ENCODE results near the gene BTRC.
A peak's percentile ranks its signal among the peaks of the same experiment; 100 is the strongest.
"Not testable (repeated sequence)": the region's sequence is repeated elsewhere in the genome, so short reads cannot be mapped to it uniquely, and the experiment has no call there.

BTRC gene

DNA sequence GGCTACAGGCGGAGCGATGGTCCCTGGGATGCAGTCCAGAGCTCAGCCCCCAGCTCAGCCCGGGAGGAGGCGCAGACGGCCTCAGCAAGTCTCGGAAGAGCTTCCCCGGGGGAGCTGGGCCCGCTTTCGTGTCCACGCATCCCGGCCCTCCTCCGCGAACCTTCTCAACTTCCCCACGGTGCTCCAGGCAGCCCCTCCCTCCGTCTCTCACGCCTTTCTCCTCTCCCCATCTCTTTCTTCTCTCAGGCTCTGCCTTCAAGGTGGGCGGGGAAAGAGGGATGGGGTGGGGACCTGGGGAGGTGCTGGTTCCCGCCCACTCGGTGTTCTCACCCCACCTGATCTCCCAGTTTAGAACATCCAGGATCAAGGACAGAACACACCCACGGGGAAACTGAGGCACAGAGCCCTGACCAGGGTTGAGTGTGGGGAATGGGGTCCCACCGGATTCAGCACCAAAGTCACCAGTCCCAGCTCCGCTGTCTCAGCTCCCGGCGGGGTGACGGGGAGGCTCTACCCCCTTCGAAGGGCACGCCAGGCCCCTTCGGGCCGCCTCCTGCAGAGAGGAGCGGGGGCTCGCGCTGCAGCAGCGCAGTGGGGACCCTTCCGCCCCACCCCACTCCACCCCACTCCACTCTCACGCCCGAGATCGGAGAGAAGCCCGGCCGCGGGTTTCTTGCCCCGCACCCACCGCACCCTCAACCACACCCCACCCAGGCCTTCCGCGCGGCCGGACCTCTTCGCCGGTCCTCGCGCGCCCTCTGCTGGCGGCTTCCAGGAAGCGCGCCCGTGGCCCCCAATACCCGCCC, 215.9 kb downstream of the BTRC start:
- DNase-seq = peak; percentile 53

DNA sequence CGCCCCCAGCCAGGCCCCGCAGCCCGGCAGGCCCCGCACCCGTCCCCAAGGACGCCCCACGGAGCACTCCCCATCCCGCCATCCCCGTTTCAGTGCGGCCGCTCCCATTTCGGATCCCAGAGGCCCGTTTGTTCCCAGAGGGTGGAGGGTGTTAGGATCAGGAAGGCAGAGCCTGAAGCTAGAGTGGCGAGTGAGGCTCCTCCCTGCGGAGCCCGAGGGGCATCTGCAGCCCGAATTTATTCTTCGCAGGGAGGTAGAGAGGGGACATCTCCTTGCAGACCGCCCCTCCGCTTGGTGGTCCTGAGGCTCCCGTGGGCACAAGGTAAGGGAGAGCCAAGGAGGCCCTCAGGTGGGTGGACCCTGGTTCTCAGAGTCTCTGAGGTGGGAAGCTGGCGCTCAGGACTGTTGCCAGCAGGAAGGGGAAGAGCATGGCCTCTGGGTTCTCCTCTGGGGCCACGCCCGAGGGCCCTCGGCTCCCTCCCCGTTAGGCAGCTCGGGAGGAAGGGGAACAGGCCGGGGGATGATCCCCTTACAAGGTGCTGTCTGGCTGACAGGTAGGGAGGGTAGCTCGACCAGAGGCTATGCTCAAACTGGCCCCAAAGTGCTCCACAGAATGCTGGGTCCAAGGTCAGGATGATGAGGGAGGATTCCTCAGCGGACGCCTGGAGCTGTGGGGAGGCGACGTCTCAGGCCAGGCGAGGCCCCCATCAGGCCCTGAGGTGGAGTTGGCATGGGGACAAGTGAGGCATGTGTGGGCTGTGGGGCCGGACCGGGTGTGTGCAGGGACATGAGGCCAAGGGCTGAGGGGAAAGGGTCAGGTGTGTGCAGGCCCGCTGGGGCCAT, 216.7 kb downstream of the BTRC start:
- no peak for DNase-seq

DNA sequence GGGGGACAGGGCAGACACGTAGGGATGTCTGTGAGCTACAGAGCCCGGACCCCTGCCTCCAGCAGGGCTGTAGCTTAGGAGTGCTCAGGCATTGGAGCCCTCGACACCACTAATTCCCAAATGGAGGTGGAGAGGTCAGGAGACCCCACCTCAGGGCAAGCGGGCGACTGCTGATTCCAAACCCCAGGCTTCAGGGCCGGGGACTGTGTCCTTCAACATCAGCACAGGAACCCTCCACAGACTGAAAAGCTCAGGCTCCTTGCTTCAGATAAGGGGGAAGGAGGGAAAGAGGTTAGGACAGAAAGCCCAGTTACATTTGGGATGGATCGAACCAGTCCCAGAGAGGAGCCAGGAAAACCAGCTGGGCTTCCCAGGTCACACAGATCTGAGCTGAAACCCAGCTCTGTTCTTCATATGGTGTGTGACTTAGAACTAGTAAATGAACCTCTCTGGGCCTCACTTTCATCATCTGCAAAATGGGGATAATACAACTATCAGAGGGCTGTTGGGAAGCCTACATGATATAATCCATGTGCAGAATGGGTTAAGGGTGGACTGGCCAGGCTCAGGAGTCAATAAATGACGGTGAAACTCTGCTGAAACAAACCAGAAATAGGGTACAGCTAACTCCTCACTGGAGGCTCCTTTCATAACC, 217.4 kb downstream of the BTRC start:
- no peak for DNase-seq

DNA sequence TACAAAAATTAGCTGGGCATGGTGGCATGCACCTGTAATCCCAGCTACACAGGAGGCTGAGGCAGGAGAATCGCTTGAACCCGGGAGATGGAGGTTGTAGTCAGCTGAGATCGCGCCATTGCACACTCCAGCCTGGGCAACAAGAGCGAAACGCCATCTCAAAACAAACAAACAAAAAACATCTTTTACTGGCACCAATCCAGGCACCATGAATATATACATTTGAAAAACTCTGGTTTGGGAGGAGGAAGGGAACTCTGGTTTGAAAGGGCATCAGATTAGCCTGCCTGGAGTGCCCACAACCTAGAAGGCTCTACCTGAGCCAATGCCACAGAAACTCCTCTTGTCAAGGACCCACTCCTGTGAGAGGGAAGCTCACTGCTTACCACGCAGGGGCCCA, 218.2 kb downstream of the BTRC start:
- DNase-seq = no peak

DNA sequence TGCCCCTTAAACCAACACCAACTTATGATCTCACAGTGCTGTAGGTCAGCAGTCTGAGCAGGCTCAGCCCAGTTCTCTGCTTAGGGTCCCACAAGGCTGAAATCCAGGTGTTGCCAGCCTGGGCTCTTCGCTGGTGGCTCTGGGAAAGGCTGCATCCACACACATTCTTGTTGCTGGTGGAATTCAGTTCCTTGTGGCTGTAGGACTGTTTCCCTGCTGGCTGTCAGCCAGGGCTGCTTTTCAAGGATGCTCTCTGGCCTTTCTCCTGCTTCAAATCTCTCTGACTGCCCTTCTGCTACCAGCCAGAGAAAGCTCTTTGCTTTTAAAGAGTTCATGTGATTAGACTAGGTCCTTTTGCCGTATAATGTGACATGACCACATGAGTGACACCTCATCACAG, 218.8 kb downstream of the BTRC start:
- DNase-seq = no peak

DNA sequence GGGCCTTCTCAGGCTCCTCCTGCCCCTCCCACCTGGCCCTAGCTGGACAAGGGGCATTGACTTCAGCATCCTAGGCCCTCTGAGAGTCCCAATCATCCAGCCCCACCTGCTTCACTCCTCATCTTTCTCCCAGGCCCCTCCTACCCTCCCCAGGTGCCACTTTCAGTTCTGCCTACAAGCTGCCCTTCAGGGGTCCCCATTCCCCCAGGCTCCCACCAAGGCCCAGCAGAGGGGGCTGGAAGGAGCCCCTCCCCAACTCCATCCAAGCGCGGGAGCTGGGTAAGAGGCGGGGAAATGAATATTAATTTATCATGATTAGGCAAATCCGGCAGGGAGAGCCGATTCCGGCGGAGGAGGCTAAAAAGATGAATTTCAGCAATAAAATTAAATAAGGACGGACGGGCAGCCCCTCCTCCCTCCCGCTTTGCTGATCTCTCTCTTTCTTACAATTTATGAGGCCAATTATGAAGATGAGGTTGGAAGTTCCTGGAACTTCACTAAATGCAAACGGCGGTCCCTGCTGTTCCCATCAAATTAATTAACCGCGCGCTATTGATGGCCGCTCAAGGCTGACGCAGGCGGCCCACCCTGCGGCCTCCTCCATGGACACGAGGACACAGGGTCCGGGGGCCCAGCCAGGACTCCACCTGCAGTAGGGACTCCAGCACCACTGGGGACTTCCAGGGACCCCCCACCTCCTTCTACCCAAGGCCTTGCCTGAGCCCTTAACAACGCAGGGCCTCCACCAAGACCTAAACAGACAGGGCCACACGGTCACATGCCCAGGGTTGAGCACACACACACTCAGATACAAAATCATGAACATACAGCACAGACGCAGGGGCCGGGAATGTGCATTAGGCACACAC, 220.2 kb downstream of the BTRC start:
- no peak for DNase-seq

DNA sequence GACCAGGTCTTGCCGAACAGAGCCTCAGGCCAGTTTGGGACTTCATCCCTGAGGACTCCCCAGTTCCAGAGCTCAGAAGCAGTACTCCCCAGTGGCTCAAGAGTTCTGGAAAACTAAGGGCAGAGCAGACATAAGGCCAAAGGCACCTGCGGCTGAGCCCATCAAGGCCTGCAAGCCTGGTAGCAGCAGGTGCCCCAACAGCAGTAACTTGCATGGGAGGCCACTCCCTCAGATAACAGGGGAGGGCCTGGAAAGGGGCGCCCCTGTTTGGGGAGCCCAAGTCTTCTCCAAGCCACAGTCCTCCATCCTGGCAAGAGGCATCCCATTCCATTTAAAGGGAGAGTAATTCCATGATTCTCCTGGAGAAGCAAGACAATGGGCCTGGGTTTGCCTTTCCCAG, 221.1 kb downstream of the BTRC start:
- no peak for DNase-seq

DNA sequence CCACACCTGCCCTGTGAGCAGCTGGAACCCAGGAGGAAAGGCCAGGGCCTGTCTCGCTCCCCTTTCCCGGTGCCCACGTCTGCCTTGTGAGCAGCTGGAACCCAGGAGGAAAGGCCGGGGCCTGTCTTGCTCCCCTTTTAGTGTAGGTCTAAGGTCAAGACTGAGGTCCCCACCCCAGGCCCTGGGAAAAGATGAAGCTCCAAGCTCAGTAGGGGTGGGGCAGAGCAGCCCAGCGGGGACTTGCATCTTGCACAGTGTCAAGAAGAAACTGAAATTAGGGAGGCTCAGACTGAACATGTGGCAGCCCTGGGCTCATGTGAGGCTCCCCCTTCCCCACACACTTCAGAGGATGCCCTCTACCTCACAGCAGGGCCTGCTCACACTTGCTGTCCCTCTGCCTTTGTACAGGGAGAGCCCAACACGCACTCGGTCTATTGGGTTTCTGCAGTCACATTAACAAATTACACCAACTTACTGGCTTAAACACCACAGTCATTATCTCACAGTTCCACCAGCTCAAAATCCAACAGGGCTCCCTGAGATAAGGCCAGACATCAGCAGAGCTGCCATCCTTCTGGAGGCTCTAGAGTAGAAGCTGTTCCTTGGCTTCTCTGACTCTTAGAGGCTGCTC, 221.7 kb downstream of the BTRC start:
- no peak for DNase-seq

DNA sequence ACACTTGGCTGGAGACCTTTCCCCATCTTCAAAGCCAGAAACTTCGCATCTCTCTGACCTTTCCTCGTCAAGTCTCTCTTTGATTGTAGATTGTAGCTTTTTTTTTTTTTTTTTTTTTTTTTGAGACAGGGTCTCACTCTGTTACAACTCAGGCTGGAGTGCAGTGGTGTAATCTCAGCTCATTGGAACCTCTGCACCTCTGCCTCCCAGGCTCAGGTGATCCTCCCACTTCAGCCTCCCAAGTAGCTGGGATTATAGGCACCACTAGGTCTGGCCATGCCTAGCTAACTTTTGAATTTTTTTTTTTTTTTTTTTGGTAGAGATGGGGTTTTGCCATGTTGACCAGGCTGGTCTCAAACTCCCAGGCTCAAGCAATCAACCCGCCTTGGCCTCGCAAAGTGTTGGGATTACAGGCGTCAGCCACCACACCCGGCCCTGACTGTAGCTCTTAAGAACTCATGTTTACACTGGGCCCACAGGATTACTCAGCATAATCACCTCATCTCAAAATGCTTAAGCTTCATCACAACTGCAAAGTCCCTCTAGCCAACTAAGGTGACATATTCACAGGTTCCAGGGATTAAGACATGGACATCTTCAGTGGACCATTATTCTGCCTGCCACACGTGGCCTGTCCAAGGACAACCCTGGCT, 222.4 kb downstream of the BTRC start:
- DNase-seq = no peak

DNA sequence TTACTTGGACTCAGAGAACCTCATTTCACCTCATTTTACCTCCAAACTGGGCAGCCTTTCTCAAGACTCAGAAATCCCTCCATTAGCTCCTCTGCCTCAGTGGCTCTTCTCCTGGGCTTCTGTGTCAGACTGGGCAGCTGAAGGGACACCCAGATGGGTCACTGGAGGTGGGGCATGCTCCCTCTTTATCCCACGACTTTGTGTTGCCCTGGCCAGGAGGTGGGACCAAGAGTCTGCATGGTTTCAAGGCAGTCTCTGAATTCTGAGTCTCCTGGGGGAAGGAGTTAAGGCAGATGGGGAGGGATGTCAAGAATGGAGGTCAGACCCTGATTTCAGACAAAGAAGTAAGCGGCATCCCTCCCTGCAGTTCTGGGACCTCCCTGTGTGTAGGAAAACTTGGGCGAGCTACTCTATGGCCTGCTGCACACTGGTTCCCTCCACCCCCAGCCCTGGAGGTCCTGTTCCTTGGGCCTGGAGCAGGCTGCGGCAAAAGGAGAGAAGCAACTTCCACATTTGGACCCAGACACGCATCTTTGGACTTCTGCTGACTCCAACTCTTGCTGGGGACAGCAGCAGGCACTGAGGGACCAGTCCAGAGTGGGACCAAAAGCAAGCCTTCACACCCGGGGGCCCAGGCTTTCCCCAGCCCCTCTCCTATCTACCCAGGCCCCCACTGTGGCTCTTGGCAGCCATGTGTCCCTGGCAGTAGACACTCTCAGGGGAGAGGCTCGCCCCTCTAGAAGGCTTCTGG, 223.3 kb downstream of the BTRC start:
- DNase-seq = no peak

DNA sequence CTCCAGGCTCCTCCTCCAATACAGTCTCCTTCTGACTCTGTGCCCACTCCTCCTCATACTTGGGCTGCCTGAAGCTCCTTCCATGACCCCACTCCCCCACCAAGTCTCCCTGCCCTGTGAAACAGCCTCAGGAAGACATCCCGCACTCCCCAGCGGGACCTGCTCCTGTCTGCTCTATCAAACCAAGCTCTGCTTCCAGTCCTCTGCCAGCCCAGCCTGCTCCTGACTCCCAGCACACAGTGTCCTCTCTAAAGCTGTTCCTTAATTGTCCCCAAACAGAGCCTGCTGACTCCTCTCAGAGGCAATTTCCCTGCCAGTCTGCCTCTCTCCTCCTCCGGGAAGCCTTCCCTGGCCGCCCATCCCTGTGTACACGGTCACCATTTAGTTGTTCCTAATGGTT, 224.2 kb downstream of the BTRC start:
- DNase-seq = no peak

DNA sequence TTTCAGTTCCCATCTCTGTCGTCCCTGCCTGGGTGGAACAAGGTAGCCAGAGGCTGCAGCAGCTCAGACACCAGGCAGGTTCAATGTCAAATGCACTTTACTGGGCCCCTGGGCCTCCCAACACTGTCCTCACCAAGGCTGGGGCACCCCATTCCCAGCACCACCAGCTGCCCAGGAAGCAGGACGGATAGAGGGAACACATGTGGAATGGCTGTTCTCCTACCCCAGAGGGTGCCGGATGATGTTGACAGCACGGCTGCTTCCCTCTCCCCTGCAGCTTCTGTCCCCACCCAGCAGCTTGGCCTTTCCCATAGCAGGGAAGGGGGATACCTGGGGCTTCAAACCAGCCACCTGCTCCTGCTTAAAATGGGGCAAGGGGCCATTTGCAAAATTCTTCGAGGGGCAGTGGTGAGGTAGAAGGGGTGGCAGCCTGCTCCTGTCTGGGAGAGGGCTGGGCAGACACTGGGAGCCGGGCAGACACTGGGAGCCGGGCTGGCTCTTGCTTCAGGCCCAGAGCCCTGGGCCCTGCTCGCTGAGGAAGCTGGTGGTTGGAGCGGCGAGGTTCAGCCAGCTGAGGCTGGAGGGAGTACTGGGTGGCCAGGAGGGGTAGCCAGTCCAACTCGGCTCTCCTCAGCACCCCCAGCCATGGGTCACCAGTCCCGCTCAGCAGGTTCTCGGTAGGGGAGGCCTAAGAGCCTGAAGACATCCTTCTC, 225.0 kb downstream of the BTRC start:
- no peak for DNase-seq

DNA sequence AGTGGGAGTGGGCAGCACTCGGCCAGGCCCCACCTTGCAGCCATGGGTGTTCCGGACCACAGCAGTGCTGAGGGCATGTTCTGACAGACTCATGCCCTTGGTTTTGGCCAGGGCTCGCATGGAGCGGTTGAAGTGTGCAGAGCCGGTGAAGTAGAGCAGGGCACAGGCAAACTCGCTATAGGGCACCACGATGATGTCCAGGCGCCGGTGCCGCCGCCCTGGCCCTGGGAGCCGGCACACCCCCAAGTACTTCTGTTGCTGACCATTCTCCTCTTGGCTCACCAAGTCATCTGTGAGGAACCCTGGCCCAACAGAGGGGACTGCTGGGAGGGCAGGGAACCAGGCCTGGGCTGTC, 225.5 kb downstream of the BTRC start:
- DNase-seq = no peak

DNA sequence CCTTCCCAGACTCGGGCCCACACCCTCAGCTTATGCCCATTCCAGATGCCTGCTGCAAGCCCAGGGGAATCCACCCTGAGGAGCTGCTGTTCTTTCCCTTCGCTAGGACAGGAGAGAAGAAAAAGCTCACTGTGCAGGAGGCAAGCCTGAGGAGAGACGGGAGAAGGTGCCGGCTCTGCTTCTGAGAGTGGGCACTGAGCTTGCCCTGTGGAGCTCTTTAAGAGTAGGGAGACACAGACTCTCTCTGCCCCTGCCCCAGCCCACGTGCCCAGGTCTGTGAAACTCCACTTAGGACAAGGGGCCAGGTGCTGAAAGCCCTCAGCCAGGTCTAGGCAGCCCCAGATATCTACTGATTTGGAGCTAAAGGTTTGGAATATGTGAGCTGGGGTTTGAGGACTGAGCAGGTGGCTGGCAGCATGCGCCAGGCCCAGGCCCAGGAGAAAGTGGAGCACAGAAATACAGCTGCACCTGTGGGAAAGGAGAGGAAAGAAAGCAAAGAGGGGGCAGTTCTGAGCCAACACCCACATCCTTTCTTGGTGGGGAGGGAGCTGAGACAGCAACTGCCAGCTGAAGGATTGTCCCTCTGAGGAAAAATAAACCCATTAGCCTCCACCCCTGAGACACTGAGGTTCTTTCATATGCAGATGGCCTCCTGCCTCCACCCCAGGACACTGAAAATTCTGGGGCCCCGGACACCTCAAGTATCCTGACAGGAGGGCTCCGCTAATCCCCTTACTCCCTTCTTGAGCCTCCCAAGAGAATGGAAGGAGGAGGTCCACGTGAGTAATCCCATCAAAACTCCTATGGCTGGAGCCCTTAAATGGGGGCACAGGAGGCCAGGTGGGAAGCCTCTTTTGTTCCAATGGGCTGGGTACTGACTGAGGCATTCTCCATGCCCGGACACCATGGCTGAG, 226.8 kb downstream of the BTRC start:
- DNase-seq = no peak

DNA sequence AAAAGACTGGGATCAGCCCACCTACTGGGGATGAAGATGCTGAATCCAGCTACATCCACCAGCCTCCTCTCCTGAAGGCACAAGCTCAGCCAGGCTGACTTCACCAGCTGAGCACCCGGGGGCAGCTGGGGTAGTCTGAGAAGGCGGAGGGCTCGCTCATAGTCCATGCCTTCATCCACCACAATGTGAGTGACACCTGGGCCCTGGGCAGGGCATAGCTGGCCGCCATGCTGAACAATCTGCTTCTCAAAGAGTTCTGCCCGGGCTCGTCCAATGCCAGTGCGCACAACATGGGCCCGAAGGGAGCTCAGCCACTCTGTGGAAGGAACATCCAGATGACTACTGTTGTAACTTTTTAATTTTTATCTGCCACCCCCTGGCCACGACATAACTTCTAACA, 231.9 kb downstream of the BTRC start:
- DNase-seq = no peak

DNA sequence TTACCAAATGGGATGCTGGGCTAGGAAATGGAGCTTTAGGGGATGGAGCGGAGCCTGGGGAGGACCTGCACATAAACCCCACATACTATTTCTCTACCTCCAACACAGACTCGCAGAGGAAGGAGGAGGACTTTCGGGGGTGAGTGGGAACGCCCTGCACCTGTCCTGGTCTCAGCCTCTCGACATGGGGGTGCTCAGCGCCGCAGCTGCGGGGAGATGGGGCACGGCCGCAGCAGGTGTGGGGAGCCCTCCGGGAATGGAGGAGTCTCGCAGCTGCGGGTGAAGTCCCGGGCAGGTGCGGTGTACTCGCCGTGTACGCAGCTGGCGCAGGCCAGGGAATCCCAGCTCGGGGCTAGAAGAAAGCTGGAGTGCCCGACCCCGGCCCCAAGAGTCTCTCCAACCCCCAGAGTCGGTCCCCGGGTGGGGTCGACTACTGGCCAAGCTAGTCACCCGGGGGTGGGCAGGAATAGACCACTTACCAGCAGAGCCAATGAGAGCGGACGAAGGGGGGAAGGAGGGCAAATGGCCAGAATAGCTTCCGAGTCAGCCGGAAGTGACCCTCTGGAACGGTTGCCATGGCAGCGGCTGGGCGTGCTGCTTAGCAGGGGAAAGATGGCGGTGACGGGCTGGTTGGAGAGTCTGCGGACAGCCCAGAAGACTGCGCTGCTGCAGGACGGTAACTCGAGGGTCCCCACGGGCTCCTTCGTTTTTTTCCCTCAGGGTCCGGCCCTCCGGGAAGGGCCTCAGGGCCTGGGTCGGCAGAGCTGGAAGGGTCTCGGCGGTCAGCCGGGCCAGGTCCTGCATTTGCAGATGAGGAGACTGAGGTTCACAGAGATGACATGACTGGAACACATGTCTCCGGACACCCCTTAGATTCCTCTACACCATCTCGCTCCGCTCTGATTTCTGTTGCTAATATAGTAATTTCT, 234.0 kb downstream of the BTRC start, which contains the start of the genes DPCD and POLL:
TSS of gene DPCD (plus strand) at position 597 of the 929 bp plus-strand sequence. CDS start at position 613, 16 bp downstream.
TSS of gene POLL (minus strand) at position 533 of the 929 bp plus-strand sequence. CDS start 897 bp downstream, outside the sequence.
- peak; percentile 87 for DNase-seq

DNA sequence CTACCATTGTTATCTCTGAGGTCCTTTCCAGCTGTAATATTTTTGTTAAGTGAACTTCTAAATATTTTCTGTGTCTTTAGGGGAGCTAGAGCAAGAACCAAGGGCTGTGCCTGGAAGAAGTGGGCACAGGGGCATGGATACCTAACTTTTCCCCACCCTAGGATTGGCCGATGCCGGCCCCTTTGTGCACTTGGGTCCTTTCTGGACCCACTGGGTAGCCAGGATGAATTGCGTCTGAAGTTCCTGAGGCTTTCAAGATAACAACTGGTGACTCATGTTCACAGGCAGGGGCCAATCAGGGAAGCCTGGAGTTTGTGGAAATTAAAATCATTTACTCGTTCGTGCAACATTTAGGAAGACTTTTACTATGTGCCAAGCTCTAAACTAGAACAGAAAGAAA, 234.9 kb downstream of the BTRC start:
- no peak for DNase-seq

DNA sequence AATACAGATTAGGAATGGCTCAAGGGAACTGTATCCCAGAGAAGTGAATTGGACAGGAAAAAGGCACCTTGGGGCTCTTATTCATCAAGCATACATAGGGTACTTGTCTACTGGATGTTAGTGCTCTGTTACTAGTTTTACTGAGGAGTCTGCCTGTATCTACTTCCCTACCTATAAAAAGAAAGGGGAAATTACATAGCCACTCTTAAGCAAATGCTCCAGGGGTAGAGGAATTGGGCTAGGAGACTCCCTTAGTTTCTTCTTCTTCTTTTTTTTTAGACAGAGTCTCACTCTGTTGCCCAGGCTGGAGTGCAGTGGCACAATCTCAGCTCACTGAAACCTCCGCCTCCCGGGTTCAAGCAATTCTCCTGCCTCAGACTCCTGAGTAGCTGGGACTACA, 239.4 kb downstream of the BTRC start:
- not testable (repeated sequence) for DNase-seq
